GM18502 (cell line): Measurements from ENCODE around the gene CENPS.
"Not testable (repeated sequence)": the region's sequence is repeated elsewhere in the genome, so short reads cannot be mapped to it uniquely, and the experiment has no call there.

Experiments
- ATAC-seq: cut with Tn5 transposase; IDR thresholded peaks from one replicate; pipeline ENCODE4 v1.9.1; 2021; ENCODE audit warnings: mild to moderate bottlenecking; ENCODE audit not compliant: unreplicated experiment, poor library complexity

CENPS gene

GRCh38 chr1:10430216-10431069, at the start of gene CENPS:
Gene CENPS (plus strand): TSS chr1:10430433. CDS start chr1:10430518, 85 bp downstream.
- peak; percentile 82 for ATAC-seq

DNA sequence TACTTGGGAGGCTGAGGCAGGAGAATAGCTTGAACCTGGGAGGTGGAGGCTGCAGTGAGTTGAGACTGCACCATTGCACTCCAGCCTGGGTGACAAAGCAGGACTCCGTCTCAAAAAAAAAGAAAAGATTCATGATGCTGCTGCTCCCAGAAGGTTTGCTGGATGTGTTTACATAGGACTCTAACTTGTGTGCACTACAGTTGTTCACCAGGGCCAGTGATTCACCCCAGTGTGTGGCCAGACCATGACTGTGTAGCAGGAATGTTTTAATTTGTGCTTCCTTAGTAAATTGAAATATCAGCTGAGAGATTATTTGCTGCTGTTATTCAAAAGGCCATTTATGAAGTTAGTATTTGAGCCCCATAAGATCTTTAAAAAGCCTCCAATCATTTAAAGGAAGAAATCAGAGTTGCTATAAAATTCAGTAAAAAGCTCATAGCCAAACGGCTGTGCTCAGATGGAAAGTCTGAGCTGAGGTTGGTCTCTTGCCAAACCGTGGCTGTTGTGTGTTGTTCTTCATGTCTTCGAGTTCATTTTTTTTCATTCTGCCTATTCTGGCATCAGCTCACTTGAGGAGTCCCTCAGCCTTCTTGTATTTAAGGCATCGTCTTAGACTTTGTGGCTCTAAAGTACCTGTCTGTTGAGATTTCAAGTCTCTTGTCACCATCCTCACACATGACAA, 49.5 kb upstream of the CENPS start:
- ATAC-seq = no peak

DNA sequence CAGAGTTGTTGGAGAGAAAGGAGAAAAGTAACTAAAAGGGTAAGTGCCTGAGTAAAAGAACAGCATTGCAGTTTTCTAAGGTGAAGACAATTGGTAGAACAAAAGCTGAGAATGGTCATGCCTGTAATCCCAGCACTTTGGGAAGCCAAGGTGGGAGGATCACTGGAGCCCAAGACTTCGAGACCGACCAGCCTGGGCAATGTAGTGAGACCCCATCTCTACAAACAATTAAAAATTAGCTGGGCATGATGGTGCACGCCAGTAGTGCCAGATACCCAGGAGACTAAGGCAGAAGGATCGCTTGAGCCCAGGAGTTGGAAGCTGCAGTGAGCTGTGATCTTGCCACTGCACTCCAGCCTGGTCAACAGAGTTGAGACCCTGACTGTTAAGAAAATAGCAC, 46.6 kb upstream of the CENPS start:
- ATAC-seq = no peak

GRCh38 chr1:10384219-10384618, 46.0 kb upstream of the CENPS start:
- no peak for ATAC-seq

- no peak for ATAC-seq
Measured at GRCh38 chr1:10386761-10387676, 43.2 kb upstream of the CENPS start.

GRCh38 chr1:10387677-10388386, 42.4 kb upstream of the CENPS start:
- ATAC-seq = no peak

- ATAC-seq = no peak
Measured at GRCh38 chr1:10388387-10388715, 41.9 kb upstream of the CENPS start.

GRCh38 chr1:10389271-10389973, 40.8 kb upstream of the CENPS start:
- no peak for ATAC-seq

DNA sequence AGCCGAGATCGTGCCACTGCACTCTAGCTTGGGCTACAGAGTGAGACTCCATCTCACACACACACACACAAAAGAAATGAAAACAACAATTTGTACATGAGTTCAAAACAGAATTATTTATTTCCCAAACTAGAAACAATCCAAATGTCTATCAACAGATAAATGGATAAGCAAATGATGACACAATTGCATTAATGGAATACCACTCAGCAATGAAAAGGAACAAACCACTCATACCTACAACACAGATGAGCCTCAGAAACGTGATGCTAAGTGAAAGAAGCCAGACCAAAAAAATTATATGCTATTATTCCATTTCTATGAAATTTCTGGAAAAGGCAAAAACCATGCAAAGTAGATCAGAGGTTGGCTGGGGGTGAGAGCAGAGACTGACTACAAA, 33.4 kb upstream of the CENPS start:
- ATAC-seq = no peak

DNA sequence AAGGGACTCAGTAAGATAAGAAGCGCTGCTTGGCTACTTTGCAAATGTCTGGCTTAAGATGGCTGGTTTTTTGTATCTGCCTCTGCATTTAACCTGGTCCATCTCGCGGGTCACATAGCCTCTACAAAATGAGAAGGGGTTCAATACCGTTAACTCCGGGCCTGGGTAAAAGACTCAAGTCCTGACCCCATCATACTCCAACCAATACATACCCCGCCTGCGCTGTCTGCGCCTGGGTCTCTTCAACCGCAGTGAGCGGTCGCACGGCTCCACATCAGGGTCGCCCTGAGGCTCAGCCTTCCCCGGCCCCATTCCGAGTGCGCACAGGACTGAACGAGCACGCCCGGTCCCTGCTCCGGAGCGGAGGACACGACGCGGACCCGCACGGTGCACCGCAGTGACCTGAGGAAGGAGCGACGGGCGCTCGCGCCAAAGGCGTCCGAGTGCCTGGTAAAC, 31.9 kb upstream of the CENPS start:
- no peak for ATAC-seq

- peak; percentile 94 for ATAC-seq
Measured at GRCh38 chr1:10398734-10399443, 31.3 kb upstream of the CENPS start, which contains the start of gene PGD. Gene PGD (plus strand): TSS chr1:10399064. CDS start chr1:10399118, 54 bp downstream.

DNA sequence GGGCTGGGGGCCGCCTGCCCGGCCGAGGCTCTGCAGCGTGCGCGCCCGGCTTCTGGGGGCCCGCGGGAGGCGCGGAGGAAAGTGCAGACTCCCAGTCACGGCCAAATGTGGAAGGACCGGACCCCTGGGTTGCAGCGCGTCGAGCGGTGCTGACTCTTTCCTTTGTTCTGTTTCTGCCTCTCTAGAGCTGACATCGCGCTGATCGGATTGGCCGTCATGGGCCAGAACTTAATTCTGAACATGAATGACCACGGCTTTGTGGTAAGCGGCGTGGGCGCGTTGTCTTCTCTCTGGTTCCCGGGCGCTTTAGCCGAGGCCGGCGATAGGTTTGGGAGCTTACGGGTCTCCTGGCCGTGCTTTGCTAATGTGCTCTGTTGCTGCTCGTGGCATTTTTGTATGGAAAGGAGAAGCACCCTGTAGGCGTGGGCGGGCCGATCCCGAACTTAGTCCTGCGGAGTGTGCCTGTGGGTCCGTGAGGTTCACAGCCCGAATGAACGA, 30.7 kb upstream of the CENPS start:
- no peak for ATAC-seq

- ATAC-seq = no peak
Measured at GRCh38 chr1:10400013-10400412, 30.2 kb upstream of the CENPS start.

- no peak for ATAC-seq
Measured at GRCh38 chr1:10401281-10401680, 29.0 kb upstream of the CENPS start.

GRCh38 chr1:10402729-10403274, 27.4 kb upstream of the CENPS start:
- no peak for ATAC-seq

GRCh38 chr1:10407201-10407600, 23.0 kb upstream of the CENPS start:
- no peak for ATAC-seq

GRCh38 chr1:10415211-10415930, 14.9 kb upstream of the CENPS start:
- no peak for ATAC-seq

GRCh38 chr1:10415967-10416366, 14.3 kb upstream of the CENPS start:
- not testable (repeated sequence) for ATAC-seq
